SJCRH30 (cell line): ENCODE data around the gene FOXC1. TPM values are rescaled to one million over a fixed set of nuclear protein-coding genes. Genes with fewer than 3 reads are reported as not detected.

ENCODE experiments used
- DNase-seq, 2 experiments: peaks; one replicate each; pipeline ENCODE4 v3.0.0-alpha.2; 2015 to 2020
- H3K27ac ChIP-seq: fragments of 250-450 bp; sonication (Bioruptor Pico); 2 replicates; pipeline ENCODE4 v1.5.1; 2020; ENCODE audit warnings: mild to moderate bottlenecking, moderate library complexity
- H3K27me3 ChIP-seq: fragments of 250-450 bp; sonication (Bioruptor Pico); 2 replicates; pipeline ENCODE4 v1.5.1; 2020; ENCODE audit warnings: mild to moderate bottlenecking, moderate library complexity
- H3K36me3 ChIP-seq: fragments of 250-450 bp; sonication (Bioruptor Pico); 2 replicates; pipeline ENCODE4 v1.5.1; 2020; ENCODE audit warnings: mild to moderate bottlenecking, moderate library complexity
- H3K4me1 ChIP-seq: fragments of 250-450 bp; sonication (Bioruptor Pico); 2 replicates; pipeline ENCODE4 v1.5.1; 2020; ENCODE audit warnings: mild to moderate bottlenecking, moderate library complexity
- H3K4me3 ChIP-seq: fragments of 250-450 bp; sonication (Bioruptor Pico); 2 replicates; pipeline ENCODE4 v1.5.1; 2020; ENCODE audit warnings: mild to moderate bottlenecking, moderate library complexity
- H3K9me3 ChIP-seq: fragments of 250-450 bp; sonication (Bioruptor Pico); replicated peaks from 2 replicates; pipeline ENCODE4 v1.5.1; 2020; ENCODE audit warnings: mild to moderate bottlenecking, moderate library complexity
- total RNA-seq: library from RNA; depleted of rRNA; stranded (reverse); fragments of >200 nt; shearing (Covaris generic); gene quantifications from 2 replicates; pipeline ENCODE4 v1.2.3, GENCODE V29; 2014

FOXC1 gene
- total RNA-seq, 1 experiment from 2014 or later, result 7.2 TPM

GRCh38 chr6:1629316-1629715 is 19.6 kb downstream of the FOXC1 start:
- no peak overlapping the region for H3K4me3 ChIP-seq
- no peak overlapping the region for H3K27ac ChIP-seq
- no peak for DNase-seq
- no peaks in the 10 kb centered on the region for H3K9me3 ChIP-seq
- H3K4me1 ChIP-seq, result 0 out of 2 replicates have a peak, but pooled peaks cover 2% of the 10 kb centered on the region
- no peaks in the 10 kb centered on the region for H3K36me3 ChIP-seq
- no peaks in the 10 kb centered on the region for H3K27me3 ChIP-seq

GRCh38 chr6:1630212-1630770 is 20.6 kb downstream of the FOXC1 start:
- no peaks in the 10 kb centered on the region for H3K9me3 ChIP-seq
- no peaks in the 10 kb centered on the region for H3K36me3 ChIP-seq
- no peaks in the 10 kb centered on the region for H3K27me3 ChIP-seq
- H3K4me3 ChIP-seq, result no peak overlapping the region
- H3K27ac ChIP-seq, result no peak overlapping the region
- 0 out of 2 replicates have a peak, but pooled peaks cover 2% of the 10 kb centered on the region for H3K4me1 ChIP-seq
- no peak for DNase-seq

- Histone ChIP-seq H3K4me1 (0 out of 2 replicates have a peak, but pooled peaks cover 2% of the 10 kb centered on the region), H3K27ac (no peak overlapping the region), H3K36me3 (no peaks in the 10 kb centered on the region), H3K27me3 (no peaks in the 10 kb centered on the region), H3K9me3 (no peaks in the 10 kb centered on the region), H3K4me3 (no peak overlapping the region)
- peak; percentile 12 to 21 for DNase-seq
Observed at GRCh38 chr6:1630771-1631217, 21.1 kb downstream of the FOXC1 start.

- DNase-seq, result no peak
- 0 out of 2 replicates have a peak, but pooled peaks cover 2% of the 10 kb centered on the region for H3K4me1 ChIP-seq
- H3K9me3 ChIP-seq, result no peaks in the 10 kb centered on the region
- H3K27ac ChIP-seq, result no peak overlapping the region
- H3K36me3 ChIP-seq, result no peaks in the 10 kb centered on the region
- no peak overlapping the region for H3K4me3 ChIP-seq
- no peaks in the 10 kb centered on the region for H3K27me3 ChIP-seq
Observed at GRCh38 chr6:1631251-1631650, 21.5 kb downstream of the FOXC1 start.

GRCh38 chr6:1633366-1634021 is 23.8 kb downstream of the FOXC1 start:
- Histone ChIP-seq H3K4me1 (0 out of 2 replicates have a peak, but pooled peaks cover 2% of the 10 kb centered on the region), H3K9me3 (no peaks in the 10 kb centered on the region), H3K27me3 (no peaks in the 10 kb centered on the region), H3K27ac (no peak overlapping the region), H3K36me3 (no peaks in the 10 kb centered on the region), H3K4me3 (no peak overlapping the region)
- no peak for DNase-seq

GRCh38 chr6:1634081-1634480 is 24.4 kb downstream of the FOXC1 start:
- no peaks in the 10 kb centered on the region for H3K27me3 ChIP-seq
- H3K4me3 ChIP-seq, result no peak overlapping the region
- no peaks in the 10 kb centered on the region for H3K36me3 ChIP-seq
- no peak overlapping the region for H3K27ac ChIP-seq
- no peaks in the 10 kb centered on the region for H3K9me3 ChIP-seq
- no peak for DNase-seq
- 0 out of 2 replicates have a peak, but pooled peaks cover 2% of the 10 kb centered on the region for H3K4me1 ChIP-seq

- Histone ChIP-seq H3K27me3 (no peaks in the 10 kb centered on the region), H3K36me3 (no peaks in the 10 kb centered on the region), H3K4me1 (0 out of 2 replicates have a peak, but pooled peaks cover 2% of the 10 kb centered on the region), H3K9me3 (no peaks in the 10 kb centered on the region), H3K27ac (no peak overlapping the region), H3K4me3 (no peak overlapping the region)
- DNase-seq, result no peak
Observed at GRCh38 chr6:1635305-1636010, 25.7 kb downstream of the FOXC1 start.

- Histone ChIP-seq H3K36me3 (no peaks in the 10 kb centered on the region), H3K4me1 (no peaks in the 10 kb centered on the region), H3K27ac (no peak overlapping the region), H3K27me3 (no peaks in the 10 kb centered on the region), H3K9me3 (no peaks in the 10 kb centered on the region), H3K4me3 (no peak overlapping the region)
- DNase-seq, result no peak
Observed at GRCh38 chr6:1636272-1636825, 26.6 kb downstream of the FOXC1 start.

GRCh38 chr6:1636971-1637871 is 27.5 kb downstream of the FOXC1 start:
- Histone ChIP-seq H3K36me3 (no peaks in the 10 kb centered on the region), H3K27ac (no peak overlapping the region), H3K4me1 (no peaks in the 10 kb centered on the region), H3K4me3 (no peak overlapping the region), H3K27me3 (no peaks in the 10 kb centered on the region), H3K9me3 (no peaks in the 10 kb centered on the region)
- no peak for DNase-seq

GRCh38 chr6:1639430-1639829 is 29.7 kb downstream of the FOXC1 start:
- Histone ChIP-seq H3K4me3 (no peak overlapping the region), H3K27me3 (no peaks in the 10 kb centered on the region), H3K4me1 (no peaks in the 10 kb centered on the region)

GRCh38 chr6:1640476-1640875 is 30.8 kb downstream of the FOXC1 start:
- Histone ChIP-seq H3K36me3 (no peaks in the 10 kb centered on the region), H3K27me3 (no peaks in the 10 kb centered on the region), H3K4me3 (no peak overlapping the region), H3K27ac (no peak overlapping the region), H3K4me1 (no peaks in the 10 kb centered on the region), H3K9me3 (no peaks in the 10 kb centered on the region)
- DNase-seq, result no peak

More at GRCh38 chr6:1639430-1639829, 29.7 kb downstream of the FOXC1 start:
- no peaks in the 10 kb centered on the region for H3K9me3 ChIP-seq
- no peaks in the 10 kb centered on the region for H3K36me3 ChIP-seq
- DNase-seq, result no peak
- no peak overlapping the region for H3K27ac ChIP-seq

- Histone ChIP-seq H3K27me3 (no peaks in the 10 kb centered on the region), H3K36me3 (no peaks in the 10 kb centered on the region), H3K27ac (no peak overlapping the region), H3K4me1 (no peaks in the 10 kb centered on the region), H3K4me3 (no peak overlapping the region), H3K9me3 (no peaks in the 10 kb centered on the region)
- no peak for DNase-seq
Observed at GRCh38 chr6:1641343-1641885, 31.7 kb downstream of the FOXC1 start.

- Histone ChIP-seq H3K27ac (no peak overlapping the region), H3K4me3 (no peak overlapping the region), H3K27me3 (no peaks in the 10 kb centered on the region), H3K36me3 (no peaks in the 10 kb centered on the region), H3K4me1 (no peaks in the 10 kb centered on the region), H3K9me3 (no peaks in the 10 kb centered on the region)
- DNase-seq, result no peak
Observed at GRCh38 chr6:1643111-1643510, 33.4 kb downstream of the FOXC1 start.

- Histone ChIP-seq H3K27ac (no peak overlapping the region), H3K9me3 (no peaks in the 10 kb centered on the region), H3K4me3 (no peak overlapping the region), H3K27me3 (no peaks in the 10 kb centered on the region), H3K36me3 (no peaks in the 10 kb centered on the region), H3K4me1 (no peaks in the 10 kb centered on the region)
- no peak for DNase-seq
Observed at GRCh38 chr6:1643830-1644445, 34.2 kb downstream of the FOXC1 start.
